Gastrocnemius medialis (tissue), 4 donors: Measurements from ENCODE around the gene KIF26B. TPM values are rescaled to one million over a fixed set of nuclear protein-coding genes. Genes with fewer than 3 reads are reported as not detected.

Source experiments
- ATAC-seq, 2 donors: fragments of 150-250 bp; one replicate each; pipeline ENCODE4 v1.9.1; 2016
- DNase-seq, 2 donors: peaks; one replicate each; pipeline ENCODE4 v3.0.0-alpha.2; 2019
- H3K27ac ChIP-seq, 4 donors: fragments of 200-600 bp; sonication (generic); 1 replicate in 1 of 4; 2 replicates in 3 of 4; pipeline ENCODE4 v1.5.1; 2016 to 2018; ENCODE audit warnings: mild to moderate bottlenecking in 2 of 4, moderate library complexity in 1 of 4
- H3K27me3 ChIP-seq, 3 donors: fragments of 200-600 bp; sonication (generic) in 2 of 3; 1 replicate in 1 of 3; 2 replicates in 2 of 3; pipeline versions ENCODE4 v1.5.1 to v1.6.0; 2016 to 2019; ENCODE audit warnings: mild to moderate bottlenecking in 1 of 3, moderate library complexity in 1 of 3
- H3K36me3 ChIP-seq, 2 donors: fragments of 200-600 bp; sonication (generic) in 1 of 2; one replicate each; pipeline ENCODE4 v1.5.1; 2017 to 2018
- H3K4me1 ChIP-seq, 2 donors: fragments of 200-600 bp; sonication (generic) in 1 of 2; one replicate each; pipeline ENCODE4 v1.5.1; 2016 to 2017; ENCODE audit warnings: mild to moderate bottlenecking in 2 of 2
- H3K4me3 ChIP-seq, 4 donors: fragments of 200-600 bp; sonication (generic) in 3 of 4; 1 replicate in 1 of 4; 2 replicates in 3 of 4; pipeline ENCODE4 v1.5.1; 2016 to 2019; ENCODE audit warnings: mild to moderate bottlenecking in 2 of 4
- H3K9me3 ChIP-seq, 3 donors: fragments of 200-600 bp; sonication (generic) in 2 of 3; 1 replicate in 1 of 3; 2 replicates in 2 of 3; pipeline ENCODE4 v1.5.1; 2016 to 2019
- CTCF ChIP-seq, 5 experiments: fragments of 450-650 bp in 3 of 5; fragments of 200-600 bp in 2 of 5; sonication (generic) in 2 of 5; IDR thresholded peaks in 4 of 5; conservative IDR thresholded peaks in 1 of 5; 1 replicate in 4 of 5; 2 replicates in 1 of 5; pipeline ENCODE4 v1.5.1; 2016 to 2019; ENCODE audit warnings: antibody characterized with exemption in 5 of 5, mild to moderate bottlenecking in 3 of 5, moderate library complexity in 3 of 5
- POLR2A ChIP-seq, 2 donors: fragments of 450-650 bp; IDR thresholded peaks; one replicate each; pipeline ENCODE4 v1.6.1; 2017; ENCODE audit warnings: antibody characterized with exemption in 2 of 2, mild to moderate bottlenecking in 2 of 2, moderate library complexity in 2 of 2
- in situ Hi-C, 4 donors: fragments of 200-750 bp; cut with MboI; loops; one replicate each; pipeline versions ENCODE4 v1.15.0 to v1.8.0; 2017; ENCODE audit warnings: low sequenced_read_pairs in 4 of 4
- intact Hi-C: fragments of 100-400 bp; cut with DNase I; formaldehyde crosslinking; loops from one replicate; pipeline ENCODE4 v1.15.1; 2023; ENCODE audit warnings: low total_unique reads
- total RNA-seq, 4 donors: library from RNA; depleted of rRNA; stranded (reverse); fragments of >200 nt; gene quantifications; one replicate each; pipeline versions ENCODE4 v1.1.0 to v1.2.3, GENCODE V29; 2016

The KIF26B gene
- total RNA-seq, 4 donors from 2014 or later, result 0.02 to 0.20 (median 0.10) TPM; not detected in 1

- H3K4me1 ChIP-seq, result no peaks in the 10 kb centered on the region
- intact Hi-C loops (no loop called here), in situ Hi-C loops (no loop called here)
- DNase-seq (no peak), ATAC-seq (no peak)
- no peak for TF ChIP-seq POLR2A (IDR thresholded peaks at IDR 0.05)
- TF ChIP-seq CTCF (IDR thresholded peaks at IDR 0.05 in 4 of 5, conservative IDR thresholded peaks at IDR 0.05 in 1 of 5), result no peak
- no peak overlapping the region for H3K27ac ChIP-seq
- no peaks in the 10 kb centered on the region for H3K36me3 ChIP-seq
- H3K27me3 ChIP-seq, result no peaks in the 10 kb centered on the region
- no peak overlapping the region for H3K4me3 ChIP-seq
- H3K9me3 ChIP-seq, result no peaks in the 10 kb centered on the region
These were observed 421.5 kb downstream of the KIF26B start for GRCh38 chr1:245576323-245576722.

- H3K4me3 ChIP-seq, result no peak overlapping the region
- DNase-seq (no peak), ATAC-seq (no peak)
- no peaks in the 10 kb centered on the region for H3K9me3 ChIP-seq
- in situ Hi-C loops, result no loop called here
- TF ChIP-seq POLR2A (IDR thresholded peaks at IDR 0.05) (no peak), CTCF (IDR thresholded peaks at IDR 0.05 in 4 of 5, conservative IDR thresholded peaks at IDR 0.05 in 1 of 5) (no peak)
- intact Hi-C loops, result no loop called here
- H3K27me3 ChIP-seq, result no peaks in the 10 kb centered on the region
- no peaks in the 10 kb centered on the region for H3K4me1 ChIP-seq
- no peak overlapping the region for H3K27ac ChIP-seq
- H3K36me3 ChIP-seq, result no peaks in the 10 kb centered on the region
These were observed 422.7 kb downstream of the KIF26B start for GRCh38 chr1:245577191-245578157.

- H3K27me3 ChIP-seq, result no peaks in the 10 kb centered on the region
- no peaks in the 10 kb centered on the region for H3K9me3 ChIP-seq
- TF ChIP-seq POLR2A (IDR thresholded peaks at IDR 0.05) (no peak), CTCF (IDR thresholded peaks at IDR 0.05 in 4 of 5, conservative IDR thresholded peaks at IDR 0.05 in 1 of 5) (no peak)
- DNase-seq, result no peak
- H3K27ac ChIP-seq, result no peak overlapping the region
- ATAC-seq, result no peak
- intact Hi-C loops, result no loop called here
- H3K4me3 ChIP-seq, result no peak overlapping the region
- in situ Hi-C loops, result no loop called here
- H3K4me1 ChIP-seq, result no peaks in the 10 kb centered on the region
- H3K36me3 ChIP-seq, result no peaks in the 10 kb centered on the region
These were observed 423.5 kb downstream of the KIF26B start for GRCh38 chr1:245578308-245578707.

- in situ Hi-C loops (no loop called here), intact Hi-C loops (no loop called here)
- DNase-seq, result no peak
- H3K9me3 ChIP-seq, result no peaks in the 10 kb centered on the region
- no peaks in the 10 kb centered on the region for H3K27me3 ChIP-seq
- H3K4me3 ChIP-seq, result no peak overlapping the region
- no peaks in the 10 kb centered on the region for H3K4me1 ChIP-seq
- no peaks in the 10 kb centered on the region for H3K36me3 ChIP-seq
- H3K27ac ChIP-seq, result no peak overlapping the region
- TF ChIP-seq CTCF (IDR thresholded peaks at IDR 0.05 in 4 of 5, conservative IDR thresholded peaks at IDR 0.05 in 1 of 5) (no peak), POLR2A (IDR thresholded peaks at IDR 0.05) (no peak)
- no peak for ATAC-seq
These were observed 424.0 kb downstream of the KIF26B start for GRCh38 chr1:245578771-245579170.
